D721Med (cell line): Measurements from ENCODE around the gene PDE4B.
"Not testable (repeated sequence)": the region's sequence is repeated elsewhere in the genome, so short reads cannot be mapped to it uniquely, and the experiment has no call there.

Experiments used
- DNase-seq: peaks from one replicate; pipeline ENCODE4 v3.0.0; 2011; ENCODE audit warnings: low spot score; ENCODE audit not compliant: insufficient read length
- FAIRE-seq: peaks from 2 replicates; lab custom pipeline; 2011; peaks lifted over from hg19 to GRCh38; lab: Jason Lieb, UNC
- TF ChIP-seq, protein P1 (sequence below): IDR thresholded peaks from 2 replicates; pipeline ENCODE4 v1.5.1; 2012; ENCODE audit warnings: mild to moderate bottlenecking, control low read depth; ENCODE audit not compliant: insufficient read depth; ENCODE audit errors: missing control alignments

PDE4B gene

DNA sequence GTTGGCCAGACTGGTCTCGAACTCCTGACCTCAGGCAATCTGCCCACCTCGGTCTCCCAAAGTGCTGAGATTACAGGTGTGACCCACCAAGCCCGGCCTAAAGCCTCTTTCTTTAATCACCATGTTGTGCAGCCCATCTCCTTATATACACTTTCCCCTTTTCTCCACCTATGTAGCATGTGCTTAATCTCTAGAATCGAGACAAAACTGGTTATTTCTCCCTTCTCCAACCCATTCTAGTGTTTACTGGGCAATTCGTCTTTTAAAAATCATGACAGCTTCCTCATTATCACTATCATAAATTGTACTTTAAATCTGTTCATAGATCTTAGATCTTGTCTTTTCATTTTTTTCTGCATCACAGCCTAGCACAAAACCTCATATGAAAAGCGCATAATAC, 285.7 kb downstream of the PDE4B start:
- TF ChIP-seq, protein P1, sequence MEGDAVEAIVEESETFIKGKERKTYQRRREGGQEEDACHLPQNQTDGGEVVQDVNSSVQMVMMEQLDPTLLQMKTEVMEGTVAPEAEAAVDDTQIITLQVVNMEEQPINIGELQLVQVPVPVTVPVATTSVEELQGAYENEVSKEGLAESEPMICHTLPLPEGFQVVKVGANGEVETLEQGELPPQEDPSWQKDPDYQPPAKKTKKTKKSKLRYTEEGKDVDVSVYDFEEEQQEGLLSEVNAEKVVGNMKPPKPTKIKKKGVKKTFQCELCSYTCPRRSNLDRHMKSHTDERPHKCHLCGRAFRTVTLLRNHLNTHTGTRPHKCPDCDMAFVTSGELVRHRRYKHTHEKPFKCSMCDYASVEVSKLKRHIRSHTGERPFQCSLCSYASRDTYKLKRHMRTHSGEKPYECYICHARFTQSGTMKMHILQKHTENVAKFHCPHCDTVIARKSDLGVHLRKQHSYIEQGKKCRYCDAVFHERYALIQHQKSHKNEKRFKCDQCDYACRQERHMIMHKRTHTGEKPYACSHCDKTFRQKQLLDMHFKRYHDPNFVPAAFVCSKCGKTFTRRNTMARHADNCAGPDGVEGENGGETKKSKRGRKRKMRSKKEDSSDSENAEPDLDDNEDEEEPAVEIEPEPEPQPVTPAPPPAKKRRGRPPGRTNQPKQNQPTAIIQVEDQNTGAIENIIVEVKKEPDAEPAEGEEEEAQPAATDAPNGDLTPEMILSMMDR: no peak
- FAIRE-seq (no peak), DNase-seq (no peak)

DNA sequence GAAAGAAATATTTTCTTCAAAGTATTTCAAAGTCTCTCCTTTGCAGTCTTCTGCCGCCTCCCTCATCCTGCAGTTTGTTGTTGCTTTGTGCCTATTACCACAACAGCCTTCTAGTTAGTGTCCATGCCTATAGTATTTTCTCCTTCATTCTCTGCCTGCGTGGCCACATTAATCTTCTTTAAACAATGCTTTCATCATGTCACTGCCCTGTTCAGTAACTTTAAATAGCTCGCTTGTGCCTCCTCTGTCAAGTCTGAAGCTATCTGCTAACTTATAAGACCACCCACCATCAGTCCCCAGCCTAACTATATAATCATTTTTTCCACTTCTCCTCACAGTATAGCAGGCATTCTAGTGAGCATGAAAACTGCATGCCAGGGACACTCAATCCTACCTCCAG, 290.3 kb downstream of the PDE4B start:
- FAIRE-seq: no peak
- DNase-seq: no peak
- TF ChIP-seq, protein P1: no peak

GRCh38 chr1:66084442-66084841, 291.7 kb downstream of the PDE4B start:
- TF ChIP-seq, protein P1: no peak
- FAIRE-seq (no peak), DNase-seq (no peak)

- no peak for DNase-seq
- no peak for FAIRE-seq
- TF ChIP-seq, protein P1: no peak
Measured at GRCh38 chr1:66085600-66085999, 292.9 kb downstream of the PDE4B start.

GRCh38 chr1:66088787-66089186, 296.1 kb downstream of the PDE4B start:
- FAIRE-seq (no peak), DNase-seq (no peak)
- TF ChIP-seq, protein P1: no peak

- TF ChIP-seq, protein P1: no peak
- DNase-seq (no peak), FAIRE-seq (no peak)
Measured at GRCh38 chr1:66090859-66091457, 298.3 kb downstream of the PDE4B start.

DNA sequence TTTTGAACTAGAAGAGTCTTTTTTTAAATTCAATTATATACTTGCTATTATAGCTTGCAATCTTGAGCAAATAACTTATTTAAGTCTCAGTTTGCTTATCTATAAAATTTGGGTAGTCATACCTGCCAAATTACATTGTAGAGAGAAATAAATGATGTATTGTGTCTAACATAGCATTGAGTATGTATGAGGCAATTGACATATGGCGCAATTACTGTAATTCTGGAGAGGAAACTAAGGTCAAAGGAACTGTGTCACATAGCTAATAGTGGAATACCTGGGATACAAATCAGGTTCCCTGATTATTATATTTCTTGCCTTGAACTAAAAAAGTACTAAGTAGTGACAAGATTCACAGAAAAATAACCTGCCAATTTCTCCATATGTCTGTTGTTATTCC, 302.5 kb downstream of the PDE4B start:
- TF ChIP-seq, protein P1: no peak
- DNase-seq (no peak), FAIRE-seq (no peak)

DNA sequence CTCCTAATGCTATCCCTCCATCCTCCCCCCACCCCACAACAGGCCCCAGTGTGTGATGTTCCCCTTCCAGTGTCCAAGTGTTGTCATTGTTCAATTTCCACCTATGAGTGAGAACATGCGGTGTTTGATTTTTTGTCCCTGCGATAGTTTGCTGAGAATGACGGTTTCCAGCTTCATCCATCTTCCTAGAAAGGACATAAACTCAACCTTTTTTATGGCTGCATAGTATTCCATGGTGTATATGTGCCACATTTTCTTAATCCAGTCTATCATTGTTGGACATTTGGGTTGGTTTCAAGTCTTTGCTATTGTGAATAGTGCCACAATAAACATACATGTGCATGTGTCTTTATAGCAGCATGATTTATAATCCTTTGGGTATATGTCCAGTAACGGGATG, 308.3 kb downstream of the PDE4B start:
- not testable (repeated sequence) for FAIRE-seq, DNase-seq

DNA sequence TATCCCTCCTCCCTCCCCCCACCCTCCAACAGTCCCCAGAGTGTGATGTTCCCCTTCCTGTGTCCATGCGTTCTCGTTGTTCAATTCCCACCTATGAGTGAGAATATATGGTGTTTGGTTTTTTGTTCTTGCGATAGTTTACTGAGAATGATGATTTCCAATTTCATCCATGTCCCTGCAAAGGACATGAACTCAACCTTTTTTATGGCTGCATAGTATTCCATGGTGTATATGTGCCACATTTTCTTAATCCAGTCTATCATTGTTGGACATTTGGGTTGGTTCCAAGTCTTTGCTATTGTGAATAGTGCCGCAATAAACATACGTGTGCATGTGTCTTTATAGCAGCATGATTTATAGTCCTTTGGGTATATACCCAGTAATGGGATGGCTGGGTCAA, 311.4 kb downstream of the PDE4B start:
- not testable (repeated sequence) for FAIRE-seq, DNase-seq
